ENCODE data around the gene GNAT1. TPM values are rescaled to one million over a fixed set of nuclear protein-coding genes. Genes with fewer than 3 reads are reported as not detected.

The GNAT1 gene
- total RNA-seq, 1 experiment from 2014 or later, result not detected

GRCh38 chr3:50174517-50174895 lies 16.9 kb upstream of the GNAT1 start:
- no peaks in the 10 kb centered on the region for H3K79me1 ChIP-seq (ENCODE audit: insufficient read depth, low read depth, low read length, poor library complexity, severe bottlenecking)
- no peaks in the 10 kb centered on the region for H3K27me3 ChIP-seq (ENCODE audit: insufficient read depth, low read length)
- H3K14ac ChIP-seq (ENCODE audit: insufficient read depth, low read length), result no peak overlapping the region
- no peaks in the 10 kb centered on the region for H3K9me3 ChIP-seq (ENCODE audit: control insufficient read depth, low read depth, low read length)
- H3K4me1 Mint-ChIP-seq, result peaks cover 7 to 13% of the 10 kb centered on the region in 2 experiments
- DNase-seq, result no peak
- H2BK120ac ChIP-seq (ENCODE audit: low read depth, low read length, poor library complexity, severe bottlenecking), result no peak overlapping the region
- WGBS (ENCODE audit: extremely low coverage, insufficient read length, low lambda C conversion rate), result no CpG with 5 or more reads among the region's 7 CpGs
- no peak overlapping the region for H2BK5ac ChIP-seq (ENCODE audit: insufficient read length, low read length)
- no peak overlapping the region for H2BK12ac ChIP-seq (ENCODE audit: insufficient read length, low read depth, low read length)
- no peak overlapping the region for H3K56ac ChIP-seq (ENCODE audit: insufficient read length, low read depth, low read length)
- no peak overlapping the region for H3K4me2 ChIP-seq (ENCODE audit: insufficient read depth, insufficient read length, low read length)
- TF ChIP-seq CTCF (conservative IDR thresholded peaks at IDR 0.05), result no peak; the same call in 2 of the 3 replicates
- H3T11ph ChIP-seq (ENCODE audit: low read length), result no peak overlapping the region
- no peaks in the 10 kb centered on the region for H3K23me2 ChIP-seq (ENCODE audit: insufficient read length, low read depth, low read length, poor library complexity, severe bottlenecking)
- no peak overlapping the region for H3K4me3 Mint-ChIP-seq
- no peak overlapping the region for H3K23ac ChIP-seq (ENCODE audit: insufficient read length, low read depth, low read length)
- peaks cover 13 to 40% (median 19%) of the 10 kb centered on the region in 3 experiments; a peak in 6 of 7 replicates for H3K36me3 Mint-ChIP-seq (ENCODE audit: insufficient read depth in 1 of 3, low read depth in 3 of 3)
- H4K91ac ChIP-seq (ENCODE audit: insufficient read length, low read depth, low read length), result no peak overlapping the region
- no peak overlapping the region for H2AFZ ChIP-seq (ENCODE audit: low read length)
- H3K79me2 ChIP-seq (ENCODE audit: insufficient read depth, low read length), result no peaks in the 10 kb centered on the region
- no peak overlapping the region for H2BK20ac ChIP-seq (ENCODE audit: low read depth, low read length, poor library complexity, severe bottlenecking)
- H3K4ac ChIP-seq (ENCODE audit: low read depth, low read length), result no peak overlapping the region
- no peak overlapping the region for H3K27ac ChIP-seq (ENCODE audit: insufficient read length, low read depth, low read length)
- H3K4me1 ChIP-seq (ENCODE audit: insufficient read depth, low read length), result no peaks in the 10 kb centered on the region
- H3K27ac Mint-ChIP-seq, result no peak overlapping the region
- no peak overlapping the region for H3K9ac ChIP-seq (ENCODE audit: extremely low read depth, insufficient read length, low read length)
- H2AK5ac ChIP-seq (ENCODE audit: insufficient read length, low read length), result no peak overlapping the region
- no peak overlapping the region for H2BK15ac ChIP-seq (ENCODE audit: low read depth, low read length)
- H3K27me3 Mint-ChIP-seq (ENCODE audit: low read depth), result no peaks in the 10 kb centered on the region
- H4K8ac ChIP-seq (replicated peaks; ENCODE audit: insufficient read length, low read depth, low read length), result no peak overlapping the region
- H3K18ac ChIP-seq (ENCODE audit: insufficient read length, low read depth, low read length), result no peak overlapping the region
- no peaks in the 10 kb centered on the region for H3K9me3 Mint-ChIP-seq
- H4K20me1 ChIP-seq (ENCODE audit: control insufficient read depth, insufficient read depth, insufficient read length), result no peaks in the 10 kb centered on the region
- H4K5ac ChIP-seq (ENCODE audit: insufficient read length, low read depth, low read length), result no peak overlapping the region
